G401 (cell line): Measurements from ENCODE around the gene CEBPG. TPM values are rescaled to one million over a fixed set of nuclear protein-coding genes. Genes with fewer than 3 reads are reported as not detected.
A peak's percentile ranks its signal among the peaks of the same experiment; 100 is the strongest.

Source experiments
- DNase-seq: peaks from one replicate; pipeline ENCODE4 v3.0.0-alpha.2; 2015; ENCODE audit warnings: low spot score
- in situ Hi-C: cut with HindIII; loops from 2 replicates; pipeline ENCODE4 v1.10.0; 2016; ENCODE audit warnings: low sequenced_read_pairs, mixed read lengths
- total RNA-seq: library from RNA; depleted of rRNA; stranded (reverse); fragments of >200 nt; shearing (Covaris generic); gene quantifications from 2 replicates; pipeline ENCODE4 v1.2.3, GENCODE V29; 2014

Gene CEBPG
- total RNA-seq, 1 experiment from 2014 or later, result 22.1 TPM

GRCh38 chr19:33413426-33413725 lies 39.9 kb downstream of the CEBPG start:
- no peak for DNase-seq
- in situ Hi-C loops, result loop anchor here (10.0 kb wide), 2 partner anchors 249 to 351 kb away; no protein-coding TSS in a partner anchor

GRCh38 chr19:33413868-33414666 lies 40.6 kb downstream of the CEBPG start:
- no peak for DNase-seq
- in situ Hi-C loops, result loop anchor here (10.0 kb wide), 2 partner anchors 249 to 351 kb away; no protein-coding TSS in a partner anchor

- no peak for DNase-seq
- in situ Hi-C loops, result loop anchor here (10.0 kb wide), 2 partner anchors 250 to 350 kb away; no protein-coding TSS in a partner anchor
Observed at GRCh38 chr19:33414667-33415605, 41.4 kb downstream of the CEBPG start.

GRCh38 chr19:33416307-33417215 lies 43.1 kb downstream of the CEBPG start:
- in situ Hi-C loops, result loop anchor here (10.0 kb wide), 2 partner anchors 252 to 348 kb away; no protein-coding TSS in a partner anchor
- DNase-seq, result peak; percentile 62

- DNase-seq, result no peak
- in situ Hi-C loops, result loop anchor here (10.0 kb wide), 2 partner anchors 253 to 347 kb away; no protein-coding TSS in a partner anchor
Observed at GRCh38 chr19:33417751-33418150, 44.2 kb downstream of the CEBPG start.

GRCh38 chr19:33418461-33418860 lies 45.0 kb downstream of the CEBPG start:
- in situ Hi-C loops, result loop anchor here (10.0 kb wide), 2 partner anchors 254 to 346 kb away; no protein-coding TSS in a partner anchor

GRCh38 chr19:33418871-33419787 lies 45.6 kb downstream of the CEBPG start:
- no peak for DNase-seq
- in situ Hi-C loops, result loop anchor here (10.0 kb wide), 2 partner anchors 254 to 346 kb away; no protein-coding TSS in a partner anchor

More at GRCh38 chr19:33418461-33418860, 45.0 kb downstream of the CEBPG start:
- no peak for DNase-seq

- in situ Hi-C loops, result loop anchor here (10.0 kb wide), 2 partner anchors 255 to 345 kb away; no protein-coding TSS in a partner anchor
- DNase-seq, result peak; percentile 43
Observed at GRCh38 chr19:33419788-33420130, 46.2 kb downstream of the CEBPG start.

GRCh38 chr19:33420821-33421220 lies 47.3 kb downstream of the CEBPG start:
- in situ Hi-C loops, result no loop called here

GRCh38 chr19:33421368-33421767 lies 47.9 kb downstream of the CEBPG start:
- in situ Hi-C loops, result no loop called here
- no peak for DNase-seq

More at GRCh38 chr19:33420821-33421220, 47.3 kb downstream of the CEBPG start:
- no peak for DNase-seq

GRCh38 chr19:33422369-33423180 lies 49.1 kb downstream of the CEBPG start:
- in situ Hi-C loops, result no loop called here
- no peak for DNase-seq

GRCh38 chr19:33424181-33424580 lies 50.7 kb downstream of the CEBPG start:
- DNase-seq, result peak; percentile 89
- in situ Hi-C loops, result no loop called here

GRCh38 chr19:33426621-33427361 lies 53.3 kb downstream of the CEBPG start:
- in situ Hi-C loops, result no loop called here
- peak; percentile 71 for DNase-seq

GRCh38 chr19:33427801-33428626 lies 54.5 kb downstream of the CEBPG start:
- in situ Hi-C loops, result no loop called here
- DNase-seq, result no peak

GRCh38 chr19:33428627-33429125 lies 55.2 kb downstream of the CEBPG start:
- DNase-seq, result no peak
- in situ Hi-C loops, result no loop called here
